DOHH2 (cell line): ENCODE results near the gene MC3R.

Experiments used
- H3F3A ChIP-seq: fragments of 200-600 bp; sonication (generic), shearing (Covaris generic); 2 replicates; pipeline ENCODE4 v1.6.0; 2016; ENCODE audit warnings: antibody characterized with exemption, mild to moderate bottlenecking; ENCODE audit not compliant: control insufficient read depth, insufficient read depth
- H3K27ac ChIP-seq: fragments of 200-600 bp; sonication (generic); 2 replicates; pipeline ENCODE4 v1.5.1; 2014; ENCODE audit warnings: low read depth, mild to moderate bottlenecking, low read length, moderate library complexity
- H3K27me3 ChIP-seq: fragments of 200-600 bp; sonication (generic); 2 replicates; pipeline ENCODE4 v1.6.1; 2014; ENCODE audit warnings: mild to moderate bottlenecking, low read length, mixed read lengths; ENCODE audit not compliant: control insufficient read depth
- H3K36me3 ChIP-seq: fragments of 200-600 bp; sonication (generic); 2 replicates; pipeline ENCODE4 v1.6.1; 2014; ENCODE audit warnings: mild to moderate bottlenecking, low read length, moderate library complexity, mixed read lengths; ENCODE audit not compliant: control insufficient read depth
- H3K4me1 ChIP-seq: fragments of 200-600 bp; sonication (generic); 2 replicates; pipeline ENCODE4 v1.6.1; 2014; ENCODE audit warnings: mild to moderate bottlenecking, low read length, mixed read lengths; ENCODE audit not compliant: control insufficient read depth
- H3K4me2 ChIP-seq: fragments of 200-600 bp; sonication (generic); 2 replicates; pipeline ENCODE4 v1.6.0; 2014; ENCODE audit warnings: mild to moderate bottlenecking, low read length, moderate library complexity
- H3K4me3 ChIP-seq: fragments of 200-600 bp; sonication (generic); 2 replicates; pipeline ENCODE4 v1.5.1; 2014; ENCODE audit warnings: mild to moderate bottlenecking, low read length, mixed read lengths
- H3K79me2 ChIP-seq: fragments of 200-600 bp; sonication (generic); 2 replicates; pipeline ENCODE4 v1.6.1; 2014; ENCODE audit warnings: mild to moderate bottlenecking, low read length, mixed read lengths; ENCODE audit not compliant: control insufficient read depth
- H3K9me2 ChIP-seq: fragments of 200-600 bp; sonication (generic); replicated peaks from 2 replicates; pipeline ENCODE4 v1.6.1; 2014; ENCODE audit warnings: mild to moderate bottlenecking, low read length, mixed read lengths; ENCODE audit not compliant: control insufficient read depth
- H3K9me3 ChIP-seq: fragments of 200-600 bp; sonication (generic); 2 replicates; pipeline ENCODE4 v1.6.1; 2014; ENCODE audit warnings: antibody characterized with exemption, low read length, mixed read lengths; ENCODE audit not compliant: control insufficient read depth, insufficient read depth
- H4K20me1 ChIP-seq: fragments of 200-600 bp; sonication (generic); 2 replicates; pipeline ENCODE4 v1.6.0; 2014; ENCODE audit warnings: low read depth, mild to moderate bottlenecking, antibody characterized with exemption, low read length, moderate library complexity; ENCODE audit not compliant: control insufficient read depth, insufficient read depth
- EZH2phosphoT487 ChIP-seq: fragments of 200-600 bp; sonication (generic); IDR thresholded peaks from 2 replicates; pipeline ENCODE4 v1.6.1; 2017; ENCODE audit warnings: borderline replicate concordance, mild to moderate bottlenecking, antibody characterized with exemption, low read length, moderate library complexity, mixed read lengths
- TF ChIP-seq, protein P1 (sequence below): fragments of 200-600 bp; sonication (generic); IDR thresholded peaks from one replicate; pipeline ENCODE4 v1.5.1; 2014; ENCODE audit warnings: antibody characterized with exemption, mild to moderate bottlenecking, low read depth, low read length; ENCODE audit not compliant: poor library complexity, severe bottlenecking

The MC3R gene

DNA sequence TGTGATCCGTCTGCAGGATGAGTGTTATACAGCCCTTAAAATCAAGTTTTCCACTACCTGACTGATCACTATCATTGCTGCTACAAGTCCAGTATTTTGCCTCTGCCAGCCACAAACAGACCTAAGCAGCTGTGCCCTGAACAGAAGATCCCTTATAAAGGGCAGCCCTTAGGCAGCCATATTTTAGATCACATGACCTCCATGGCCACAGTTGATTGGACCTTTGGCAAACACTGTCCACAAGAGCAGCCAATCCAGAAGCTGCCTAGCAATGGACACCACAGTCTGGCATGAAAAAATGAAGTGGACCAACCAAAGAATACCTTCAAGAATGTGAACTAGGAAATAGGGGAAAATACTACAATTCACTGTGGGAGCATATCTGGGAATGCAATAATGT lies 50.8 kb downstream of the MC3R start:
- no peak overlapping the region for H3K27ac ChIP-seq

More for the DNA sequence above, 50.8 kb downstream of the MC3R start:
- H3K27me3 ChIP-seq, result no peaks in the 10 kb centered on the region
- H3K9me2 ChIP-seq, result no peaks in the 10 kb centered on the region
- no peak overlapping the region for H3K4me2 ChIP-seq
- no peaks in the 10 kb centered on the region for H3F3A ChIP-seq
- TF ChIP-seq EZH2phosphoT487, result no peak
- TF ChIP-seq, protein P1, sequence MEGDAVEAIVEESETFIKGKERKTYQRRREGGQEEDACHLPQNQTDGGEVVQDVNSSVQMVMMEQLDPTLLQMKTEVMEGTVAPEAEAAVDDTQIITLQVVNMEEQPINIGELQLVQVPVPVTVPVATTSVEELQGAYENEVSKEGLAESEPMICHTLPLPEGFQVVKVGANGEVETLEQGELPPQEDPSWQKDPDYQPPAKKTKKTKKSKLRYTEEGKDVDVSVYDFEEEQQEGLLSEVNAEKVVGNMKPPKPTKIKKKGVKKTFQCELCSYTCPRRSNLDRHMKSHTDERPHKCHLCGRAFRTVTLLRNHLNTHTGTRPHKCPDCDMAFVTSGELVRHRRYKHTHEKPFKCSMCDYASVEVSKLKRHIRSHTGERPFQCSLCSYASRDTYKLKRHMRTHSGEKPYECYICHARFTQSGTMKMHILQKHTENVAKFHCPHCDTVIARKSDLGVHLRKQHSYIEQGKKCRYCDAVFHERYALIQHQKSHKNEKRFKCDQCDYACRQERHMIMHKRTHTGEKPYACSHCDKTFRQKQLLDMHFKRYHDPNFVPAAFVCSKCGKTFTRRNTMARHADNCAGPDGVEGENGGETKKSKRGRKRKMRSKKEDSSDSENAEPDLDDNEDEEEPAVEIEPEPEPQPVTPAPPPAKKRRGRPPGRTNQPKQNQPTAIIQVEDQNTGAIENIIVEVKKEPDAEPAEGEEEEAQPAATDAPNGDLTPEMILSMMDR, result no peak
- H3K4me1 ChIP-seq, result no peaks in the 10 kb centered on the region
- H3K79me2 ChIP-seq, result no peaks in the 10 kb centered on the region
- no peaks in the 10 kb centered on the region for H3K36me3 ChIP-seq
- no peaks in the 10 kb centered on the region for H3K9me3 ChIP-seq
- H4K20me1 ChIP-seq, result no peaks in the 10 kb centered on the region
- H3K4me3 ChIP-seq, result no peak overlapping the region
